Activated CD4-positive, alpha-beta T cell treated with anti-CD3 and anti-CD28 coated beads for 36 hours (primary cell): ENCODE measurements around the gene SMG6. TPM values are rescaled to one million over a fixed set of nuclear protein-coding genes. Genes with fewer than 3 reads are reported as not detected.
A peak's percentile ranks its signal among the peaks of the same experiment; 100 is the strongest.

Experiments used
- ATAC-seq: fragments of 200-7000 bp; cut with Tn5 transposase; one replicate; pipeline ENCODE4 v1.10.0; 2021; ENCODE audit warnings: mild to moderate bottlenecking, moderate library complexity
- CTCF ChIA-PET: fragments of 350-600 bp; sonication (Branson Sonifier 250); formaldehyde crosslinking; loops from one replicate; lab custom pipeline; 2021; ENCODE audit warnings: antibody characterized with exemption; lab: Charles Lee
- POLR2A ChIA-PET: fragments of 350-600 bp; sonication (Branson Sonifier 250); formaldehyde crosslinking; loops from one replicate; lab custom pipeline; 2021; ENCODE audit warnings: antibody characterized with exemption, inconsistent platforms; lab: Charles Lee
- DNase-seq: peaks from one replicate; pipeline ENCODE4 v3.0.0-alpha.2; 2020
- H3K27ac Mint-ChIP-seq: one replicate; pipeline ENCODE4 v1.8.0; 2021; ENCODE audit warnings: mixed read lengths
- H3K27me3 Mint-ChIP-seq: one replicate; pipeline ENCODE4 v1.8.0; 2021; ENCODE audit warnings: mixed read lengths
- H3K36me3 Mint-ChIP-seq: one replicate; pipeline ENCODE4 v1.8.0; 2021; ENCODE audit warnings: low read depth, mixed read lengths
- H3K4me1 Mint-ChIP-seq: one replicate; pipeline ENCODE4 v1.8.0; 2021; ENCODE audit warnings: mixed read lengths
- H3K4me3 Mint-ChIP-seq: one replicate; pipeline ENCODE4 v1.8.0; 2021; ENCODE audit warnings: mild to moderate bottlenecking, moderate library complexity, mixed read lengths
- H3K9me3 Mint-ChIP-seq: one replicate; pipeline ENCODE4 v1.8.0; 2021; ENCODE audit warnings: low read depth, mixed read lengths
- intact Hi-C, 2 experiments: fragments of 100-400 bp; cut with DNase I in 1 of 2; cut with micrococcal nuclease in 1 of 2; formaldehyde crosslinking; loops; one replicate each; pipeline versions ENCODE4 v1.14.2 to v1.15.1; 2022 to 2024; cut with DNase I, micrococcal nuclease
- total RNA-seq, 2 experiments: library from RNA; stranded (reverse); gene quantifications; one replicate each; pipeline ENCODE4 v1.2.3, GENCODE V29; 2021

The SMG6 gene
- total RNA-seq, 2 experiments from 2014 or later: 28.5 to 31.4 TPM

GRCh38 chr17:2061441-2061958, 242.1 kb downstream of the SMG6 start:
- intact Hi-C loops: no loop called here
- no peak for DNase-seq
- Mint-ChIP-seq H3K36me3 (peaks cover 67% of the 10 kb centered on the region), H3K4me1 (peaks cover 7% of the 10 kb centered on the region), H3K27ac (no peak overlapping the region), H3K9me3 (no peaks in the 10 kb centered on the region), H3K27me3 (peaks cover 11% of the 10 kb centered on the region), H3K4me3 (no peak overlapping the region)
- ATAC-seq: no peak
- ChIA-PET POLR2A (interaction anchor here (0.6 kb wide), 1 partner anchor 23 kb away, joined by 3 read pairs; no protein-coding TSS in a partner anchor), CTCF (interaction anchor here (7.5 kb wide), 1 partner anchor 184 kb away, joined by 87 read pairs; no protein-coding TSS in a partner anchor)

- ChIA-PET CTCF (interaction anchor here (7.5 kb wide), 1 partner anchor 185 kb away, joined by 87 read pairs; no protein-coding TSS in a partner anchor), POLR2A (interaction anchor here (0.6 kb wide), 1 partner anchor 23 kb away, joined by 3 read pairs; no protein-coding TSS in a partner anchor)
- DNase-seq (no peak), ATAC-seq (no peak)
- Mint-ChIP-seq H3K27ac (no peak overlapping the region), H3K27me3 (peaks cover 8% of the 10 kb centered on the region), H3K36me3 (peaks cover 61% of the 10 kb centered on the region), H3K4me1 (peaks cover 7% of the 10 kb centered on the region), H3K4me3 (no peak overlapping the region), H3K9me3 (no peaks in the 10 kb centered on the region)
- intact Hi-C loops: no loop called here
Measured at GRCh38 chr17:2060681-2061440, 242.7 kb downstream of the SMG6 start.

GRCh38 chr17:2060385-2060658, 243.3 kb downstream of the SMG6 start:
- ChIA-PET POLR2A (interaction anchor here (0.9 kb wide), 1 partner anchor 194 kb away, joined by 3 read pairs; no protein-coding TSS in a partner anchor), CTCF (interaction anchor here (0.6 to 7.5 kb wide), 3 partner anchors 9 to 287 kb away, joined by 4 to 87 read pairs (median 55); no protein-coding TSS in a partner anchor)
- no peak for ATAC-seq
- no peaks in the 10 kb centered on the region for H3K9me3 Mint-ChIP-seq
- DNase-seq: no peak
- no peak overlapping the region for H3K27ac Mint-ChIP-seq
- H3K27me3 Mint-ChIP-seq: peaks cover 8% of the 10 kb centered on the region
- no peak overlapping the region for H3K4me3 Mint-ChIP-seq
- peaks cover 7% of the 10 kb centered on the region for H3K4me1 Mint-ChIP-seq
- intact Hi-C loops: no loop called here
- H3K36me3 Mint-ChIP-seq: peaks cover 56% of the 10 kb centered on the region

GRCh38 chr17:2059547-2060384, 243.8 kb downstream of the SMG6 start:
- no peak for ATAC-seq
- peaks cover 8% of the 10 kb centered on the region for H3K27me3 Mint-ChIP-seq
- H3K36me3 Mint-ChIP-seq: peaks cover 54% of the 10 kb centered on the region
- ChIA-PET CTCF (interaction anchor here (0.6 to 7.5 kb wide), 6 partner anchors 9 to 287 kb away, joined by 3 to 87 read pairs (median 6); no protein-coding TSS in a partner anchor), POLR2A (interaction anchor here (0.9 to 1.6 kb wide), 2 partner anchors 30 to 194 kb away, joined by 3 read pairs; no protein-coding TSS in a partner anchor)
- DNase-seq: no peak
- intact Hi-C loops: loop anchor here in 1 of 2 experiments (5.0 kb wide), 1 partner anchor 118 kb away; no protein-coding TSS in a partner anchor
- no peak overlapping the region for H3K27ac Mint-ChIP-seq
- peak overlapping the region; percentile 35 for H3K4me3 Mint-ChIP-seq
- H3K4me1 Mint-ChIP-seq: peaks cover 6% of the 10 kb centered on the region
- H3K9me3 Mint-ChIP-seq: no peaks in the 10 kb centered on the region

DNA sequence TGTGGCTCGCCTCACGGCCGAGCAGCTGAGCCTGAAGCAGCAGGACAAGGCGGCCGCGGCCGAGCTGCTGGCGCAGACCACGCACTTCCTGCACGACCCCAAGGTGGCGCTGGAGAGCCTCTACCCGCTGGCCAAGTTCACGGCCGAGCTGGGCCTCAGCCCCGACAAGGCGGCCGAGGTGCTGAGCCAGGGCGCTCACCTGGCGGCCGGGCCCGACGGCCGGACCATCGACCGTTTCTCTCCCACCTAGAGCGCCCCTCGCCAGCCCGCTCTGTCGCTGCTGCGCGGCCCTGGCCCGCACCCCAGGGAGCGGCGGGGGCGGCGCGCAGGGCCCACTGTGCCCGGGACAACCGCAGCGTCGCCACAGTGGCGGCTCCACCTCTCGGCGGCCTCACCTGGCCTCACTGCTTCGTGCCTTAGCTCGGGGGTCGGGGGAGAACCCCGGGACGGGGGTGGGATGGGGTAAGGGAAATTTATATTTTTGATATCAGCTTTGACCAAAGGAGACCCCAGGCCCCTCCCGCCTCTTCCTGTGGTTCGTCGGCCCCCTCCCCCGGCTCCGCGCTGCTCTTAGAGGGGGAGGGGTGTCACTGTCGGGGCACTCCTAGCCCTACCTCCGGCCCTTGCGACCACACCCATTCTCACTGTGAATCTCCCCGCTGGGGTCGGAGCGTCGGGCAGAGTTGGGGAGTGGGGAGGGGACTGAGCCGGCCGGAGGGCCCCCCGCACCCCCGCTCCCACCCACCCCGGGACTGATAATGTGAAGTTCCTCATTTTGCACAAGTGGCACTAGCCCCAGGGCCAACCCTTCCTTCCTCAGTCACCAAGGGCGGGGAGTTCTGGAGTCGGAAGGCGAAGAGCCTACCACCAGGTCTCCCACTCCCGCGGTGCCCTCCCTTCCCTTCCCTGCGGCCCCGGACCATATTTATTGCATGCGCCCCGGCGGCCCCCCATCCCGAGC, 244.7 kb downstream of the SMG6 start:
- peak; percentile 86 for DNase-seq
- Mint-ChIP-seq H3K27me3 (peaks cover 7% of the 10 kb centered on the region), H3K36me3 (peaks cover 46% of the 10 kb centered on the region), H3K4me1 (peaks cover 10% of the 10 kb centered on the region), H3K9me3 (no peaks in the 10 kb centered on the region), H3K27ac (no peak overlapping the region), H3K4me3 (no peak overlapping the region)
- no peak for ATAC-seq
- intact Hi-C loops: loop anchor here in 1 of 2 experiments (5.0 kb wide), 1 partner anchor 118 kb away; no protein-coding TSS in a partner anchor
- CTCF ChIA-PET: interaction anchor here (0.6 to 7.5 kb wide), 27 partner anchors 10 to 357 kb away, joined by 3 to 87 read pairs (median 4); partner anchors contain the start of genes SMG6 and SRR
- POLR2A ChIA-PET: interaction anchor here (0.5 to 1.9 kb wide), 4 partner anchors 31 to 509 kb away, joined by 3 to 5 read pairs (median 4); no protein-coding TSS in a partner anchor

DNA sequence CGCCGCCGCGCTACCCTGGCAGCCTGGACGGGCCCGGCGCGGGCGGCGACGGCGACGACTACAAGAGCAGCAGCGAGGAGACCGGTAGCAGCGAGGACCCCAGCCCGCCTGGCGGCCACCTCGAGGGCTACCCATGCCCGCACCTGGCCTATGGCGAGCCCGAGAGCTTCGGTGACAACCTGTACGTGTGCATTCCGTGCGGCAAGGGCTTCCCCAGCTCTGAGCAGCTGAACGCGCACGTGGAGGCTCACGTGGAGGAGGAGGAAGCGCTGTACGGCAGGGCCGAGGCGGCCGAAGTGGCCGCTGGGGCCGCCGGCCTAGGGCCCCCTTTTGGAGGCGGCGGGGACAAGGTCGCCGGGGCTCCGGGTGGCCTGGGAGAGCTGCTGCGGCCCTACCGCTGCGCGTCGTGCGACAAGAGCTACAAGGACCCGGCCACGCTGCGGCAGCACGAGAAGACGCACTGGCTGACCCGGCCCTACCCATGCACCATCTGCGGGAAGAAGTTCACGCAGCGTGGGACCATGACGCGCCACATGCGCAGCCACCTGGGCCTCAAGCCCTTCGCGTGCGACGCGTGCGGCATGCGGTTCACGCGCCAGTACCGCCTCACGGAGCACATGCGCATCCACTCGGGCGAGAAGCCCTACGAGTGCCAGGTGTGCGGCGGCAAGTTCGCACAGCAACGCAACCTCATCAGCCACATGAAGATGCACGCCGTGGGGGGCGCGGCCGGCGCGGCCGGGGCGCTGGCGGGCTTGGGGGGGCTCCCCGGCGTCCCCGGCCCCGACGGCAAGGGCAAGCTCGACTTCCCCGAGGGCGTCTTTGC, 245.6 kb downstream of the SMG6 start:
- H3K27ac Mint-ChIP-seq: no peak overlapping the region
- H3K36me3 Mint-ChIP-seq: peaks cover 38% of the 10 kb centered on the region
- peak; percentile 48 for DNase-seq
- peaks cover 10% of the 10 kb centered on the region for H3K27me3 Mint-ChIP-seq
- no peak overlapping the region for H3K4me3 Mint-ChIP-seq
- POLR2A ChIA-PET: interaction anchor here (0.8 to 1.9 kb wide), 5 partner anchors 31 to 205 kb away, joined by 3 to 4 read pairs (median 4); no protein-coding TSS in a partner anchor
- ATAC-seq: no peak
- H3K9me3 Mint-ChIP-seq: no peaks in the 10 kb centered on the region
- intact Hi-C loops: loop anchor here in 1 of 2 experiments (5.0 kb wide), 1 partner anchor 119 kb away; no protein-coding TSS in a partner anchor
- peaks cover 15% of the 10 kb centered on the region for H3K4me1 Mint-ChIP-seq
- CTCF ChIA-PET: interaction anchor here (0.6 to 7.5 kb wide), 30 partner anchors 9 to 358 kb away, joined by 3 to 87 read pairs (median 4); partner anchors contain the start of genes SMG6 and SRR

- POLR2A ChIA-PET: interaction anchor here (0.8 to 1.9 kb wide), 3 partner anchors 32 to 206 kb away, joined by 4 read pairs; no protein-coding TSS in a partner anchor
- ATAC-seq: no peak
- intact Hi-C loops: loop anchor here in 1 of 2 experiments (5.0 kb wide), 1 partner anchor 120 kb away; no protein-coding TSS in a partner anchor
- H3K27ac Mint-ChIP-seq: no peak overlapping the region
- H3K9me3 Mint-ChIP-seq: no peaks in the 10 kb centered on the region
- peaks cover 32% of the 10 kb centered on the region for H3K36me3 Mint-ChIP-seq
- peak; percentile 38 for DNase-seq
- H3K27me3 Mint-ChIP-seq: peaks cover 11% of the 10 kb centered on the region
- peaks cover 16% of the 10 kb centered on the region for H3K4me1 Mint-ChIP-seq
- no peak overlapping the region for H3K4me3 Mint-ChIP-seq
- CTCF ChIA-PET: interaction anchor here (0.6 to 7.5 kb wide), 20 partner anchors 9 to 341 kb away, joined by 3 to 87 read pairs (median 4); partner anchors contain the start of genes OVCA2, SMG6 and SRR
Measured at GRCh38 chr17:2057175-2057759, 246.3 kb downstream of the SMG6 start.

- H3K4me3 Mint-ChIP-seq: peak overlapping the region; percentile 66
- intact Hi-C loops: loop anchor here in 1 of 2 experiments (1.0 to 5.0 kb wide), 2 partner anchors 121 to 226 kb away; no protein-coding TSS in a partner anchor
- peaks cover 18% of the 10 kb centered on the region for H3K27me3 Mint-ChIP-seq
- no peak overlapping the region for H3K27ac Mint-ChIP-seq
- H3K36me3 Mint-ChIP-seq: peaks cover 26% of the 10 kb centered on the region
- ChIA-PET POLR2A (interaction anchor here (1.4 kb wide), 1 partner anchor 33 kb away, joined by 4 read pairs; no protein-coding TSS in a partner anchor), CTCF (interaction anchor here (0.6 to 7.5 kb wide), 15 partner anchors 8 to 340 kb away, joined by 3 to 87 read pairs (median 4); partner anchors contain the start of genes OVCA2, SMG6 and SRR)
- ATAC-seq (no peak), DNase-seq (peak; percentile 75)
- H3K9me3 Mint-ChIP-seq: no peaks in the 10 kb centered on the region
- peaks cover 22% of the 10 kb centered on the region for H3K4me1 Mint-ChIP-seq
Measured at GRCh38 chr17:2056206-2057174, 247.1 kb downstream of the SMG6 start.
